Caco-2 (cell line): ENCODE results near the gene CYP4F8. TPM values are rescaled to one million over a fixed set of nuclear protein-coding genes. Genes with fewer than 3 reads are reported as not detected.

Experiments used
- BruUV-seq: library from RNA; stranded (reverse); fragments of 400-500 nt; replicated peaks from 2 replicates; lab custom pipeline; 2021; lab: Mats Ljungman, UMichigan
- CTCF ChIA-PET: fragments of 300-600 bp; sonication (Branson Sonifier 250); formaldehyde crosslinking; loops from one replicate; lab custom pipeline; 2022; ENCODE audit warnings: antibody characterized with exemption; lab: Charles Lee
- POLR2A ChIA-PET: fragments of 300-600 bp; sonication (Branson Sonifier 250); formaldehyde crosslinking; loops from one replicate; lab custom pipeline; 2022; ENCODE audit warnings: antibody characterized with exemption; lab: Charles Lee
- DNase-seq, 2 experiments: peaks; one replicate each; pipeline versions ENCODE4 v3.0.0 to v3.0.0-alpha.2; 2020 to 2022
- H3K27me3 ChIP-seq: replicated peaks from 2 replicates; pipeline ENCODE4 v1.6.0; 2011; ENCODE audit warnings: low read length; ENCODE audit not compliant: control insufficient read depth, insufficient read depth
- H3K36me3 ChIP-seq: 2 replicates; pipeline ENCODE4 v1.5.1; 2011; ENCODE audit warnings: low read length; ENCODE audit not compliant: control insufficient read depth, insufficient read depth
- H3K4me1 ChIP-seq: fragments of 250-450 bp; sonication (Bioruptor Pico); 2 replicates; pipeline ENCODE4 v1.5.1; 2020; ENCODE audit warnings: mild to moderate bottlenecking
- H3K4me3 ChIP-seq: 2 replicates; pipeline ENCODE4 v1.5.1; 2011; ENCODE audit warnings: low read depth, mild to moderate bottlenecking, control low read depth, low read length
- H3K9me3 ChIP-seq: fragments of 250-450 bp; sonication (Bioruptor Pico); 2 replicates; pipeline ENCODE4 v1.5.1; 2020; ENCODE audit warnings: mild to moderate bottlenecking, moderate library complexity
- H3K27ac Mint-ChIP-seq: one replicate; pipeline ENCODE4 v1.8.0; 2022; ENCODE audit warnings: mixed read lengths; ENCODE audit not compliant: unreplicated experiment
- H3K27me3 Mint-ChIP-seq: one replicate; pipeline ENCODE4 v1.8.0; 2022; ENCODE audit warnings: mixed read lengths; ENCODE audit not compliant: insufficient read depth, unreplicated experiment
- H3K36me3 Mint-ChIP-seq: one replicate; pipeline ENCODE4 v1.8.0; 2022; ENCODE audit warnings: mild to moderate bottlenecking, mixed read lengths; ENCODE audit not compliant: insufficient read depth, unreplicated experiment
- H3K4me1 Mint-ChIP-seq: one replicate; pipeline ENCODE4 v1.8.0; 2022; ENCODE audit warnings: low read depth, mixed read lengths; ENCODE audit not compliant: unreplicated experiment
- H3K4me3 Mint-ChIP-seq: one replicate; pipeline ENCODE4 v1.8.0; 2022; ENCODE audit warnings: mild to moderate bottlenecking, moderate library complexity, mixed read lengths; ENCODE audit not compliant: unreplicated experiment
- H3K9me3 Mint-ChIP-seq: one replicate; pipeline ENCODE4 v1.8.0; 2022; ENCODE audit warnings: mixed read lengths; ENCODE audit not compliant: unreplicated experiment
- intact Hi-C: fragments of 100-400 bp; cut with micrococcal nuclease; formaldehyde crosslinking; loops from one replicate; pipeline ENCODE4 v1.10.0; 2022; ENCODE audit not compliant: unreplicated experiment
- total RNA-seq: library from RNA; stranded (reverse); gene quantifications from 2 replicates; pipeline ENCODE4 v1.2.3, GENCODE V29; 2022
- TF ChIP-seq, protein P1 (sequence below), 2 experiments: fragments of 200-600 bp in 1 of 2; IDR thresholded peaks; 1 replicate in 1 of 2; 2 replicates in 1 of 2; pipeline versions ENCODE4 v1.5.1 to v1.8.0; 2011 to 2022; ENCODE audit warnings: antibody characterized with exemption in 1 of 2, control low read depth in 1 of 2, inconsistent platforms in 1 of 2, low read depth in 1 of 2, low read length in 1 of 2, mild to moderate bottlenecking in 1 of 2, moderate library complexity in 1 of 2; ENCODE audit not compliant: insufficient read depth in 1 of 2, severe bottlenecking in 1 of 2, unreplicated experiment in 1 of 2

CYP4F8 gene
- total RNA-seq, 1 experiment from 2014 or later, result not detected

DNA sequence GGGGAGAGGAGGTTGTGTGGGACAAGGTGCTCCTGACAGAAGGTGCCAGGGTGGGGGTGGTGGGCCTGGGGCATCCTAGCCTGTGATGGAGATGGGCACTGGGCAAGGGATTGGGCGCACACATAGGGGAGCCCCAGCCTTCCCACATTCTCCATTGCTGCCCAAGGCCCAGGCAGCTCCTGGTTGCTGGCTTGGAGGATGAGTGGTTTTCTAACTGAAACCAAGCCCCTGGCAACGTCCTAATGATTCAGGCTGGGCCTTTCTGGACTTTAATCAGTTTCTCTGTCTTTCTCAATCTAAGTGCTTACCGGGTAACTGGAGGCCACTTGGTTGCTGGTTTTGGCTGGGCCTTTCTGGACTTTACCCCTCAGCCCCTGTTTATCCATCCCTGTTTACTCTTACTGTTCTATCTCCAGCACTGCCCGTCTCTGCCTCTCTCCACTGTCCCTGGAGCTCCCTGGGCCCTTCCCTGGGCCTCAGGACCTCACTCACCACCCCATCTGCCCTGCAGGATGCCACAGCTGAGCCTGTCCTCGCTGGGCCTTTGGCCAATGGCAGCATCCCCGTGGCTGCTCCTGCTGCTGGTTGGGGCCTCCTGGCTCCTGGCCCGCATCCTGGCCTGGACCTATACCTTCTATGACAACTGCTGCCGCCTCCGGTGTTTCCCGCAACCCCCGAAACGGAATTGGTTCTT lies 26.0 kb downstream of the CYP4F8 start:
- no peaks in the 10 kb centered on the region for H3K36me3 Mint-ChIP-seq
- intact Hi-C loops, result no loop called here
- peaks cover 5% of the 10 kb centered on the region for H3K27me3 Mint-ChIP-seq
- no peaks in the 10 kb centered on the region for H3K4me1 Mint-ChIP-seq
- no peaks in the 10 kb centered on the region for H3K27me3 ChIP-seq
- no TSS peak for BruUV-seq
- no peak overlapping the region for H3K4me3 ChIP-seq
- ChIA-PET POLR2A (no interaction called here), CTCF (no interaction called here)
- TF ChIP-seq, protein P1, sequence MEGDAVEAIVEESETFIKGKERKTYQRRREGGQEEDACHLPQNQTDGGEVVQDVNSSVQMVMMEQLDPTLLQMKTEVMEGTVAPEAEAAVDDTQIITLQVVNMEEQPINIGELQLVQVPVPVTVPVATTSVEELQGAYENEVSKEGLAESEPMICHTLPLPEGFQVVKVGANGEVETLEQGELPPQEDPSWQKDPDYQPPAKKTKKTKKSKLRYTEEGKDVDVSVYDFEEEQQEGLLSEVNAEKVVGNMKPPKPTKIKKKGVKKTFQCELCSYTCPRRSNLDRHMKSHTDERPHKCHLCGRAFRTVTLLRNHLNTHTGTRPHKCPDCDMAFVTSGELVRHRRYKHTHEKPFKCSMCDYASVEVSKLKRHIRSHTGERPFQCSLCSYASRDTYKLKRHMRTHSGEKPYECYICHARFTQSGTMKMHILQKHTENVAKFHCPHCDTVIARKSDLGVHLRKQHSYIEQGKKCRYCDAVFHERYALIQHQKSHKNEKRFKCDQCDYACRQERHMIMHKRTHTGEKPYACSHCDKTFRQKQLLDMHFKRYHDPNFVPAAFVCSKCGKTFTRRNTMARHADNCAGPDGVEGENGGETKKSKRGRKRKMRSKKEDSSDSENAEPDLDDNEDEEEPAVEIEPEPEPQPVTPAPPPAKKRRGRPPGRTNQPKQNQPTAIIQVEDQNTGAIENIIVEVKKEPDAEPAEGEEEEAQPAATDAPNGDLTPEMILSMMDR (IDR thresholded peaks at IDR 0.05; ENCODE audit: insufficient read depth in 1 of 2, low read depth in 1 of 2, low read length in 1 of 2, severe bottlenecking in 1 of 2, unreplicated experiment in 1 of 2), result no peak
- H3K4me3 Mint-ChIP-seq, result no peak overlapping the region
- no peak for DNase-seq
- H3K36me3 ChIP-seq, result no peaks in the 10 kb centered on the region
- H3K9me3 ChIP-seq, result no peaks in the 10 kb centered on the region
- no peak overlapping the region for H3K27ac Mint-ChIP-seq
- peaks cover 12% of the 10 kb centered on the region for H3K9me3 Mint-ChIP-seq
- no peaks in the 10 kb centered on the region for H3K4me1 ChIP-seq

DNA sequence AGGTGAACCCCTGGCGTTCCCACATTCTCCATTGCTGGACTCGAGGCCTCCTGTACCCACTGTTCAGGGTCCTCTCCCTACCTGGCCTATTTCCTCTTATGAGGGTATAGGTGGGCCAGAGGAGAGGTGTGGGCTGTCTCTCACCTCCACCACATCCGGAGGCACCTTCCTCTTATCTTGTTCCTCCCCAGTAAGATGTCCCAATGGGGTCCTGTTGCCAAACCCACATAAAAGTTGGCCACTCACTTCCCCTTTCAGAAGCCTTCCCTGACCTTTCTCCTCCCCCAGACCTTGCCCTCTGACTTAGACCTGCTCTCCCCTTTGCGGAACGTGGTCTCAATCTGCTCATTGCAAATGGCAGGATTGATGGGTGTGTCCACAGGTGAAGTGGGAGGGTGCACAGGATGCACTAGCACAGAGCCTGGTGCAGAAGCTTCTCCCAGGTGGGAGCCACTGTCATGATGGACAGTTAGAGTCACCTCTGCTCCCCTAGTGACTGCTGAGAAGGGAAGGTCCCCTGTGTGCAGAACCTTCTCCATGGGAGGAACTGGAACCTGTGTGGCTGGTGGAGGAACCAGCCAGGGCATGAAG lies 27.0 kb downstream of the CYP4F8 start:
- POLR2A ChIA-PET, result no interaction called here
- Histone ChIP-seq H3K9me3 (no peaks in the 10 kb centered on the region), H3K36me3 (no peaks in the 10 kb centered on the region), H3K4me1 (no peaks in the 10 kb centered on the region), H3K27me3 (no peaks in the 10 kb centered on the region), H3K4me3 (no peak overlapping the region)
- Mint-ChIP-seq H3K9me3 (peaks cover 12% of the 10 kb centered on the region), H3K27me3 (peaks cover 6% of the 10 kb centered on the region), H3K4me3 (no peak overlapping the region), H3K27ac (no peak overlapping the region), H3K36me3 (no peaks in the 10 kb centered on the region), H3K4me1 (no peaks in the 10 kb centered on the region)
- CTCF ChIA-PET, result no interaction called here
- intact Hi-C loops, result no loop called here
- BruUV-seq, result no TSS peak
- TF ChIP-seq, protein P1 (IDR thresholded peaks at IDR 0.05; ENCODE audit: insufficient read depth in 1 of 2, low read depth in 1 of 2, low read length in 1 of 2, severe bottlenecking in 1 of 2, unreplicated experiment in 1 of 2), result no peak
- DNase-seq, result no peak

DNA sequence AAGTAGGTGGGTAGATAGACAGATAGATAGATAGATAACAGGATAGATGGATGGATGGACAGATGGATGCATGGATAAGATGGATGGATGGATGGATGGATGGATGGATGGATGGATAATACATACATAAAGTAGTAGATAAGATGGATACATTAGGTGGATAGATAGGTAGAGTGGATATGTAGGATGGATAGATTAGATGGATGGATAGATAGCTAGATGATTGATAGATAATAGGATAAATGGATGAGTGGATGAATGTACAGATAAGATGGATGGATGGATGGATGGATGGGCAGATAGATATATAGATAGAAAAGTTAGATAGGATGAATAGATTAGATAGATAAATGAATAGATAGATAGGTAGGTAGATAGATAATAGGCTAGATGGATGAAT lies 27.8 kb downstream of the CYP4F8 start:
- ChIA-PET POLR2A (no interaction called here), CTCF (no interaction called here)
- H3K36me3 ChIP-seq, result no peaks in the 10 kb centered on the region
- H3K4me1 ChIP-seq, result no peaks in the 10 kb centered on the region
- Mint-ChIP-seq H3K4me1 (no peaks in the 10 kb centered on the region), H3K4me3 (no peak overlapping the region), H3K27ac (no peak overlapping the region), H3K36me3 (no peaks in the 10 kb centered on the region), H3K9me3 (peaks cover 12% of the 10 kb centered on the region), H3K27me3 (peaks cover 3% of the 10 kb centered on the region)
- H3K4me3 ChIP-seq, result no peak overlapping the region
- H3K9me3 ChIP-seq, result no peaks in the 10 kb centered on the region
- H3K27me3 ChIP-seq, result no peaks in the 10 kb centered on the region
- intact Hi-C loops, result no loop called here
- DNase-seq, result no peak
- TF ChIP-seq, protein P1 (IDR thresholded peaks at IDR 0.05; ENCODE audit: insufficient read depth in 1 of 2, low read depth in 1 of 2, low read length in 1 of 2, severe bottlenecking in 1 of 2, unreplicated experiment in 1 of 2), result no peak
- no TSS peak for BruUV-seq
